ENCODE results near the gene RARRES2. TPM values are rescaled to one million over a fixed set of nuclear protein-coding genes. Genes with fewer than 3 reads are reported as not detected.
"Not testable (repeated sequence)": the region's sequence is repeated elsewhere in the genome, so short reads cannot be mapped to it uniquely, and the experiment has no call there.

RARRES2 gene
- polyA plus RNA-seq, 12 donors = 36.6 to 55.1 (median 47.5) TPM; not detected in 1

DNA sequence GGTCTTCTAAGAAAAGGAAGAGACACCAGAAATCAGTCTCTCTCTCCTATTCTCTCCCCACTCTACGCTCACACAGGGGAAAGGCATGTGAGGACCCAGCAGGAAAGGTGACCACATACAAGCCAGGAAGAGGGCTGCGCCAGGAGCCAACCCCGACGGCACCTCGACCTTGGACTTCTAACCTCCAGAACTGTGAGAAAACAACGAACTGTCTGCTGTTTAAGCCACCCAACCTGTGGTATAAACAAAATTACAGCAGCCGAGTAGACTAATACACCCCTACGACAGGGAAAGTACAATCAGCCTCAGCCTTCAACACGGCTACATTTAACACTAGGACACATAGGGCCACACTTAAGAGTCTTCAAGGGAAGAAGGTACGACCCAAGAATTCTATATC, 44.6 kb downstream of the RARRES2 start:
- not testable (repeated sequence) for DNase-seq

DNA sequence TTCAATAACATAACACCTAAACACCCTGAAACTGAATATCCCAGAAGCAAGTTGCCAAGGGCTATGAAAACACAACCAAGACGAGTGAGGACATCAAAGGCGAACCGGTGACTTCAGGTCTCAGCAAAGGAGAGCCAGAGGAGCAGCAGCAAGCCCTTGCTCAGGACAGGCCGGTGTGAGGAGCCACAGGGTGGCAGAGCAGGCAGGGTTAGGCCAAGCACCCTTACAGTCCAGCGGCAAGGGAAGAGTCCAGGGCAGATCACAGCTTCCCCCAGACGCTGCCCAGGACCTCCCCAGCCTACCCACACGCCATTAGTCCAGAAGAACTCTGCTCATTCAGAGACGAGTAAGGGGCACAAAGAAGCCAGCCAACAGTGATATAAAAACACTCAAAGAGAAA, 45.8 kb downstream of the RARRES2 start:
- DNase-seq = not testable (repeated sequence)

DNA sequence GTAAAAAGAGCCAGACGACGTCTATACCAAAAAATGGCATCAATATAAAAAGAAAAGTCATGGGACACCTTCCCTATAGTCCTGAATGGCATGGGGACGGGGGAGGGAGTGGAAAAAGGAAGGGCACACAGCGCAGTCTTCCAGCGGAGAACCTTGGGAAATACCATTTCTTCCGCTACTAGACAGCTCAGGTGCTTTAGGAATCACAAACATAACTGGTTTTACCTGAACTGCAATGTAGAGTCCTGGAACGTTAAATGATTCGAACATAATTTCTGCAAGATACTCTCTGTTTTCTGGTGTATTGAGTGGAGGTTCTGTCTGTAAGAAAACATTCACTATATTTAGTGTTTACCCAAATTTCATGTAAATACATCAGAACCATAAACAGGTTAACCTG, 46.4 kb downstream of the RARRES2 start:
- not testable (repeated sequence) for DNase-seq

DNA sequence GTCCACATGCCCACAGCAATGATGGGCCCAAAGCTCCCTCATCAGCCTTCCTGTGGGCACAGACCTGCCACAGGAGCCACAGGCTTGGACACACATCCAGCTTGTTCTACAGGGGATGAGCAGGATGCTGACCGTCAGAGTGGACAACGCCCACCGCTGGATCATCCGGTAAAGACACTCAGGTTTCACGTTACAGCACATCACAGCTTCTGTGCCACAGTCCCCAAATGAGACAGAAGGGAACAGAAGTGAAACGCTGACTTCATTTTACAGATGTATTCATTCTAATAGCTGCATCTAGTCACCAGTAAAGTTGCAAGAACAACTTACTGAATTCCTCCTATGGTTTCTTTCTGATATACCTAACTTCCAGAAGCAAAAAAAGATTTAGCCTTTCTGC, 51.1 kb downstream of the RARRES2 start:
- DNase-seq = not testable (repeated sequence)

DNA sequence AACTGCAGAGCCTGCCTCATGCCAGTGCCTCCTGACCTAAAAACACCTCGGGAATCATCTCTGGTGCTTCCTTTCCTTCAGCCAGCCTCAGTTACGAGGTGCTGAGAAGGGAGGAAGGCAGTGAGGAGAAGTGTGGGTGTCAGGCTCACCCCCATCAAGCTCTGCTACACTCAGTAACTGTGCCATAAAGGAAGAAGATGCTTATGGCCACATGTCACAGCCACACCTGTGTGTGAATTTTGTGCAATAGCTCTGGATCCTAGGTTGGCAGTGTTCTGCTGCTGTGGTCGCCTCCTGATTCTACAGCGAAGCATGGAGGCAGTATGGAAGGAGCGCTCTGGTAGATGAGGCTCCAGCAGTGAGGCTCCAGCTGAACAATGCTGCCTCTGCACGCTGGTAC, 52.6 kb downstream of the RARRES2 start:
- not testable (repeated sequence) for DNase-seq

Other genes starting within 250 kb of the RARRES2 start
- 10 to 100 TPM in 1 of 12 donors, 1 to 10 TPM in 10, not detected in 1; 3.6 to 11.1 (median 5.7) TPM for gene LRRC61, start 18.3 kb downstream of the RARRES2 start, polyA plus RNA-seq (ENCODE audit: insufficient read length in 12 of 12)
- gene ACTR3C, start 18.1 kb downstream of the RARRES2 start, polyA plus RNA-seq (ENCODE audit: insufficient read length in 12 of 12) = 1 to 10 TPM in 9 of 12 donors, under 1 TPM in 1, not detected in 2; 0.44 to 2.0 (median 1.4) TPM
- gene REPIN1, start 27.2 kb upstream of the RARRES2 start, polyA plus RNA-seq (ENCODE audit: insufficient read length in 12 of 12) = 100 to 1,000 TPM in 1 of 12 donors, 10 to 100 TPM in 11; 49.8 to 195 (median 67.2) TPM
- 1 to 10 TPM in 11 of 12 donors, not detected in 1; 3.4 to 9.4 (median 5.1) TPM for gene ZNF775, start 37.7 kb upstream of the RARRES2 start, polyA plus RNA-seq (ENCODE audit: insufficient read length in 12 of 12)
- 10 to 100 TPM in 1 of 12 donors, 1 to 10 TPM in 10, not detected in 1; 5.4 to 11.2 (median 6.5) TPM for gene GIMAP8, start 109.0 kb upstream of the RARRES2 start, polyA plus RNA-seq (ENCODE audit: insufficient read length in 12 of 12)
- 10 to 100 TPM in 7 of 12 donors, 1 to 10 TPM in 4, not detected in 1; 7.4 to 15.2 (median 10.5) TPM for gene GIMAP7, start 173.2 kb upstream of the RARRES2 start, polyA plus RNA-seq (ENCODE audit: insufficient read length in 12 of 12)
- gene GIMAP4, start 225.8 kb upstream of the RARRES2 start, polyA plus RNA-seq (ENCODE audit: insufficient read length in 12 of 12) = 10 to 100 TPM in 11 of 12 donors, not detected in 1; 17.2 to 41.1 (median 19.7) TPM